NCI-H748 (cell line): ENCODE measurements around the gene DDO.
"Not testable (repeated sequence)": the region's sequence is repeated elsewhere in the genome, so short reads cannot be mapped to it uniquely, and the experiment has no call there.

Experiments
- DNase-seq: peaks from one replicate; lab custom pipeline; 2025; ENCODE audit not compliant: unreplicated experiment; lab: John Stamatoyannopoulos, UW

The DDO gene

DNA sequence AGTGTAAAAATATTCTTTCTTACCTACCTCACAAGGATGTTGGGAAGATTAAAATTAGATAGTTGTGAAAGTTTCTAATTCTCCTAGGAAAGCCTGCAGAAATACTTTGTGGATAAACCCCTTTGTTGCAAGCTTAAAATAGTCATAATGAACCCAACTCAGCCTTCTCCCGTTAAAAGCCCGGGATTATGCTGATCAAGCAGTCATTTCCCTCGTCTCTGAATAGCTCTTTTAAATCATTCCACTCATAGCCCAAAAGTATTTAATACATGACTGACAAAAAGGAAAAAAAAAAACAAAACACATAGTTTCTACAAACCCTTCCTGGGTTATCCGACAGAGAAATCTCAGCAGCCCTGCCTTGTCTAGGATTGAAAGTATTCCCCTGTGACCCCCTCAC, 46.3 kb downstream of the DDO start:
- DNase-seq, result no peak

DNA sequence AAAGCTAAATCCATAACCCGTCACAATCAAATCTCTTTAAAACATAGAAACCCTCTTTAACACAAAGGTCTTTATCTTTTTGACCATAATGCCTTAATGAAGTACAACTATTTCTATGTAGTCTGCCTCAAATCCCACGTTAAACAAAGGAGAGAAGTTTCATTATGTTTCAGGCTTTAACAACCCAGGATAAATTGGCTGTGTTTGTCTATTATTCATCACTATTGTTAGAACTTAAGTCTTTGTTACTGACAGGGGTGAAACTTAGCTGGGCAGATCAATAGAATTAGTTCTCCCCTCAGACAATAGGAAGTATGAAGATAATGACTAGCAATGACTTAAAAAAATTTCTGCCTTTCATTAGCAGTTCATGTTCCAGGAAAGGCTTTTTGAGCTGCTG, 47.1 kb downstream of the DDO start:
- DNase-seq, result no peak

DNA sequence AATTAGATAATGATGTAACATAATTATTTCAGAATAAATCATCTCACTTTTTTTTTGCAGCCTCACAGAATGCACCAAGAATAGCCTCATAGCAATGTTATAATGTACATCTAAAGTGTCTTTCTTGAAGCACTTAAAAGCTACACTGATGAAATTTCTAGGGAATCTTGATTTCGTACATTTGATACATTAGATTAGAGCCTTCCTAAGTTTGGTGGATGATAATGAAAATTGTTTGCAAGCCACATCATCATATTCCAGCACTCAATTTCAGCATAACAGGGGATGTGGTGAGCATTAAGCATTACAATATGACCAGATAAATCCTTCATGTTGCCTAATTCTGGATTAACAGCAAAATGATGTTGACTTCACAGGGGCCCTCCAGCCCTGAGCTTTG, 47.5 kb downstream of the DDO start:
- DNase-seq, result no peak

DNA sequence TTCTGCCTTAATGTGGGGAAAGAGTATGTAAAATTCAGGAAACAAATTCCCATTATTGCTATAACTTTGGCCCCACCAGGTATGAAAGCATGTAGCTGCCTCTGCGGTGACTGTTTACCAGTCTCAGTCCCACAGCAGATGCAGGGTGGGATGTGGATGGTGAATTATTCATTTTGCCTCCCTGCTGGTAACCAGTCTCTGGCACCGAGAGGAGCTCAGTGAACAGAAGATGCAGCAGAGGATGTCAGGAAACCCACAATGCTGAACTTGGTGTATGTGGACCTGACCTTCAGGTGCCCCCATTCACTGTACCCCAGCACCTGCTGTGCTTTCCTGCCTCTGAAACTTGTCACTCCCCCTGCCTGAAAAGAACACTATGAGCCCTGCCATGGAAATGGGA, 48.4 kb downstream of the DDO start:
- DNase-seq, result no peak

DNA sequence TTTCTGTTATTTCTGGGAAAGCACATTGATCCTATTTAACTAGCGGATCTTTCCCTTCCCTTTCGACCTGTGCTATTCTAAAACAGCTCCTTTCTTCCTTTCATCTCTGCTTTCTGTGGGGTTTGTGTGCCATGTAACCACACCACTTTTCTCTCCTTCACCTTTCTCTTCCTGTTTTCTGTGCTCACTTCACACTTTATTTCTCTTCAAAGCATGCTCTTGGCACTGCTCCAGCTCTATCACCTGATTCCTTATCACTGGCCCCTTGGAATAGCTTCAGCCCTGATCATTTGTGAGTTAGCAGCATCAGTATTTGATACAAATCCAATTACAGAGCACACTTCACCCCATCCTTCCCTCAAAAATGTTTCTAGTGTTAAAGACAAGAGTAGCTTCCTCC, 49.1 kb downstream of the DDO start:
- DNase-seq, result peak; percentile 27

DNA sequence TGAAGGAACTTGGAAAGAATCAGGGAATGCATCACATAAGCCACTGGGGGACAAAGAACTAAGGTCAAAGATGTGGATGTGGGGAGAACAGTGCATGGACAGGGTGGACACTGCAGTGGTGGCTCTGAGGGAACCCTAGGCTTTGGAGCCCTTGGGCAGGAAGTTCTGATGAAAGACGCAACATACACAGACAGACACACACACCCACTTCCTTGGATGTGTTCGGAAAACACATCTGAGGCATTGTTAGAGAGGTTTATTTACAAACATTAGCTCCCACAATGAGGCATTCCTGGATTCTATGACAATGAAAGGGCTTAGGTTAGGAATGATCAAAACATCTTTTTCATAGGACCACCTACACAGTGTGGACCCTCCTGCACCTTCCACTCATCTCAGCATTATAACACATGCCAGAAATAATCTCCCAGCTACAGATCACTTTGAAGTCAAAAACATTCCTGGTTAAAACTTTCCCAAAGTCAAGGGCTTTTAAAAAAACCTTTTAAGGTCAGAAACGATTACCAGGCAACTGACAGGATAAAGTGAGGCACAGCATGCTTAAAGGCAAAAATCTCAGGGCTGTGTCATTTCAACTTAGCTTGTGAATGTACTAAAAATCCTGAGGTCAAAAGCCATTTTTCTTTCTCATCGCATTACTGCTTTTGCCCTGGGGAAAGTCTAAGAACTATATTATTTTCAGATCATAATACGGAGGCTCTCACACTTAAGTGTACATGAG, 50.8 kb downstream of the DDO start:
- DNase-seq, result no peak

DNA sequence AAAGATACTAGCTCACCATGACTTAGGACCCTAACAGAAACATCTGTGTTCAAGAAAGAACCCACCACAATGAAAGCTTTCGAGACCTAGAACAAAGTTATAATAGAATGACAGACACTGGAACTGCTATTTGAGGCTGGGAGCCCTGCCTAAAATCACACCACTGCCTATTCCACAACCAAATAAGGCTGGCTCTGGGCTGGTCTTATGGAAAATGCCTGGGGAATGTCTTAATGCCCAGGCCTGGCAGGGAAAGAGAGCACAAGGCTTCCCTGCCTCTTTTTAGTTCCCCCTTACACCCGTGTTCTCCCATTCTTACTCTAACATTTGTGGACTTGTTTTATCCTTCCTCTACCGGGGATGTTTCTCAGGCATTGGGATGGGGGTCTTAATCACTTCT, 51.6 kb downstream of the DDO start:
- DNase-seq, result no peak

DNA sequence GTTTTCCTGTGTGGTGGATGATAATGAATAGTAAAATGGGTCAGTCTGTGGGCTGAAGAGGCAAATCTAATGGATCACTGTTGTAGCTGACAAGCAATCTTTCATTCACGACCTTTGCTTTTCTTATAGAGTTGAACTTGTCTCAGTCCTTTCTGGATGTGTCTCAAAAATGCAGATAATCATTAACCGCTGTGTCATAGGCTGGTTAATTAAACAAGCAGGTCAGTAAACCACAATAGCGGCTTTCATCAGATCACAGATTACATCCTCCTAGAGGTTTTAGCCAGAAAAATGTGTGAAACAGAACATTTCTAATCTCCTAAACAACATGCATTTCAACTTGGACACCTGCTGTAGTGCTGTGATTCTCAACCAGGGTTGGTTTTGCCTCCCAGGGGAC, 54.7 kb downstream of the DDO start:
- no peak for DNase-seq

DNA sequence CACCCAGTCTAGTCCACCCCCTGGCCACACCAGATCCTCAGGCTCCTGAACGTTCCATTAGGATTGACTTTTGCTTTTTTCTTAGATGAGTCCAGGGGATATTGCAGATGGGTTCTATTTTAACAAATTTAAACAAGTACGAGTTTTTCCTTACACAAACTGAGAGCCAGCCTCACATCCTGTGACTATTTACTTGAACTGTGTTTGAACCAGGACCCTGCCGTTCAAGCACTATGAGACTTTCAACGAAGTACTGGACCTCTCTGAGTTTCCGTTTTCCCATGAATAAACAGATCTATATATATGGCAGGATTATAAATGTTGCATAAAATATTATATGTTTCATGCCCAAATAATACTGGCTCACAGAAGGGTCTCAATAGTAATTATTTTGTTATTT, 55.8 kb downstream of the DDO start:
- DNase-seq, result no peak

DNA sequence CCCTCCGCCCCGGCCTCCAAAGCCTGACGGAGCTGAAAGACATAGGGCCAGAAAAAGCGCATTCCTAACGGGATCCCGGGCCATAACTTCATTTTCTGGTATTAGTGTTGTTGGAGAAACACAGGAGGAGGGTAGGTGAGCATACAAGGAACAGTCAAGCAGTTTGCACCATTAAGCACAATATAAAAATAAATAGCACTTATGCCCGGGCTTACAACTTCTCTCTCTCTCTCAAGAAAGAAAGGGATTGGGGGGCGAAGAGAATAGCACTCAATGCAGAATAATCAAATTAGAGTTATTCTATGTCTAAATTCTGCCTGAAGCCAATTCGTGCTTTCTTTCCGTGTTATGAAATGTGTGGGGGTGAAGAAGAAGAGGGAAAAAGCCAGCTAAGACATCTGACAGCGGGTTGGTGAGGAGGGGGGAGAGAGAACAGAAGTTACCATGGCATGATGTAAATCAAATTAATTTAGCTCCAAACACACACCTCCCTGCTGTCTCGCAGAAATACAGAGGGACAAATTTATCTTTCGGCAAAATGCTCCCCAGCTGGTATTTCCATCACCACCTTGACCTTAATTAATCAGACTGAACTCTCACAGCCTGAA, 56.7 kb downstream of the DDO start:
- no peak for DNase-seq

DNA sequence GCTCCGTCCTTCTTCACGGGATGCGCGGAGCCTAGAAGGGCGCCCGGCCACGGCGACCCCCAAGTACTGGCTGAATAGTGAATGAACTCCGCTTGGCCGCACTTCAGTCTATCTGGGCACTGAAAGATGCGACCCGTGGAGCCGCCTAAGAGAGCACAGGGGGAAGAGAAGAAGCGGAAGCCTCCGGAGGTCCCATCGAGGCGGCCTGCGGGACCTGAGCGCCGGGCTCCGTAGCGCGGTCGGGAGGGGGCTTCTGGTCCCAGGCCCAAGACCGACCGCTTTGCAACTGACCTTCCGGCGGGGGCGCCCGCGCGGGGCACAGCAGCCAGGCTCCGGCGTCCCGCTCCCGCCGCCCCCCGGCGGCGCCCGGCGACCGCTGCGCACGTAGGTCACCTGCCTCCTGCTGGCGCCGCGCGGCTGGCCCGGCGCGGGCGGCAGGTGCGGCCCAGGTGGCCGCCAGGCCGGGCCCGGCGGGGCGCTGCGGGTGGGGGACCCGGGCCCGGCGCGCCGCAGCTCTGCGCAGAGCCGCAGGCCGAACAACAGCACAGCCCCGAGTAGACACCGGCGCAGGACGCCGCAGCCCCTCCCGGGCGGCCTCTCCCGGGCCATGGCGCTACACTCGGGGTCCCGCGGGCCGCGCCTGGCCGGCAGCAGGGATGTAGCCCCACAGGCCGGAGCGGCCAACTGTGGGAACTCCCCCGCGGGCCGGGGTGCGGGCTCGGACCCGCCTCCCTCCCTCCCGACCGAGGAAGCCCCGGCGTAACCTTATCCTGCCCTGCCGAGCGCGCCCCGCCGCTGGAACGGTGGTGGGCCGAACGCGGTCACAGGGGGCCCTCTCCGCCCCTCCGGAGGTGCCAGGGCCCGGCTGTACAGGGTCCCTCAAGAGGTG, 57.5 kb downstream of the DDO start, which contains the start of gene METTL24:
Gene METTL24, minus strand, starts transcription at position 686 of the 889 bp plus-strand sequence. Its CDS starts 77 bp downstream, at position 609.
- DNase-seq, result peak; percentile 79

DNA sequence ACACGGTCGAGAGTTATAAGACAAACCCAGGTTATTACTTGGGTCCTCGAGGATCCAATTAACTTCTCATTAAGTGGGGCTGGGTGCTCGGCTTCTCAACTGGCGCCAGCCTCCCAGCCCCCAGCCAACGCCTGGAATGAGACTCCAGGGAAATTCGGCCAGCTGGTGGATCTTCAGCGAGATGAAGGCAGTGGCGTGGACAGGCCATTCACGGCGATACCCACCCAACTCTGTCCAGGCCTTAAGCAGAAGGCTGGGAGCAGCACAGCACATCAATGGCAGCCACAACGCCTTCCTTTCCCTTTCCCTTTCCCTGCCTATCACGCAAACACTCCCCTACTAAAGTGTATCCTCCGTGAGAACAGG, 58.1 kb downstream of the DDO start:
- DNase-seq, result peak; percentile 64

DNA sequence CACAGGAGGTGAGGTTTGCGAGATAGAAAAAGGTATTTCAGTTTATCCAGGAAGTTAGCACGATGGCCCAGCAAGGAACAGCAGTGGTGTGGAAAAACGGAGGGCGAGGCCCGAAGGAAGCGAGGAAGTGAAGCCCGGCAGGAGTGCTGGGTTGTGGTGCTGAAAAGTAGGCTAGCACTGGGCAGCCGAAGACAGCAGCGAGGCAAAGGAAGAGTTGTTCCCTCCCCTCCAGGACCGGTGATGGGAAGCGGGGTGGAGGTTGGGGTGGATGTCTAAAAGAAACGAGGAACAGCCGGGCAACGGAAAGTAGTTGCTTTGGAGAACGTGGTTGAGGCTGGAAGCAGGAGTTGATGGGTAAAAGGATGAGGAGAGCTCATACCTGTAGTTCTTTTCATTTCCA, 58.6 kb downstream of the DDO start:
- DNase-seq, result no peak

DNA sequence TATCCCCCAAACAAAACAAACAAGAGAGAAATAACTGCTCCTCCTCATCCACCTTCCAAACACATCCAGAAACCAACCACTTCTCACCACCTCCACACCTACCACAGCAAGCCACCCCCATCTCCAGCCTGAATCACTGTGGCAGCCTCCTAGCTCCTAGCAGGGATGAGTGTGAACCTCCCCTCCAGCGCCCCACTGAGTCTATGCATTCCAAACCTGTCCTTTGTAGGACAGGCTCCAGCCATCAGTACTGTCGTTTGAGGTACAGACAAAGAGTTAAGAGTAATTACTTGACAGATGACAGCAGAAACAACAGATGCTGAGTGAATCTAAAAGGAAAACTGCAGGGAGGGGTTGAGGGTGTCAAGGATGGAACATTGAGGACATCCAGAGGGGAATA, 59.6 kb downstream of the DDO start:
- no peak for DNase-seq

DNA sequence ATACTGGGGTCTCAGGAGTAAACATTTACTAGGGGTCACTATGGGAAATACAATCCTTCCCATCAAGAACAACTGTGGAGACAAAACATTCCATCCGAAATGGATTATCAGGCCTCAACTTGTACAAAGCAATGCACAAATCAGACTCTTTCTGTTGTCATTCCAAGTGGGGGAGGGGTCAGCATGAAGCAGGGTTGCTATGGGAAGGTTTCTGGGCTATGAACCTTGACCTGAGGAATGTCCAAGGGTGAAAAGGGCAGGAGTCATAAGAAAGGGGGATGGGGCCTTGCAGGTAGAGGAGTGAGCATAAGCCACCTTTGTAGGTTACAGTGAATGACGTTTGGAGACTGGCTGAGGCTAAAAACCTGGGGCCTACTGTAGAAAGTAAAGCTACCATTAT, 60.4 kb downstream of the DDO start:
- DNase-seq, result no peak

DNA sequence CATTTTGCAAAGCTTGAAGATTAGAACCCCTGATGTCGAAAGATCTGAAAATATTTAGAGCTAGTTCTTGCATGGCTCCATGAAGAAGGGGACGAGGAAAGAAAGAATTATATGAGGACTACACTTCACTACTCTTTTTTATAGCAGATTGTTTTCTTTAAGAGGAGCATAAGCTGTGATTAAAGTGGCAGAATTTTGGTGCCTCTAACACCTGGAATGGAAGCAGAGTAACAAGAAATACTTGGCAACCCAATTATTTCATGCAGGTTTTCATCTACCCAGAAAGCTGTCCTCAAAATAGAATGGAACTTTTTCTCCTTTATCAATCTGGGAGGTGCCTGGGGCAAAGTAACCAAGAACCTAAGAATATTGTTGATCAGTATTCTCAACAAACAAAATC, 61.2 kb downstream of the DDO start:
- DNase-seq, result no peak

DNA sequence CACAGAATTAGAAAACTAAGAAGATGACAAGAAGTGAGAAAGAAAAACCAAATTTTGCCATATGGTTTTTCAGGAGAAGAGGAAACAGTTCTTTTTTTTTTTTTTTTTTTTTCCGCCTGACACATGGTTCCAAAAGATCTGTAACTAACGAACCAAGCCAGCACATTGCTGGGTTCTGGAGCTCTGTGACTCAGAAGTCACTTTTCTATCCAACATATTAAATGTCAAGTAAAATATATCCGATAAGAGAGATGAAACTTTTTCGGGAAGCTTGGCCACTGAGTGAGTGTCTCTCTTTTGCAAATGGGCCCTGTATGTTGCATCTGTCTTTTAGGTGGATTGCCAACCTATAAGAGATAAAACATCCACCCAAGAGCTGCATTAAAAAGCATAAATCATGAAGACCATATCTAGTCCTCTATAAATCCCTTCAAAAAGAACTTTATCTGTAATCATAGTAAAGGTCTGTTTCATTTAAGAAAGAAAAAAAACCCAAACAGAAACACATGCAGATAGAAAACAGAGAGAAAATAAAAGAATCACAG, 61.8 kb downstream of the DDO start:
- DNase-seq, result no peak

DNA sequence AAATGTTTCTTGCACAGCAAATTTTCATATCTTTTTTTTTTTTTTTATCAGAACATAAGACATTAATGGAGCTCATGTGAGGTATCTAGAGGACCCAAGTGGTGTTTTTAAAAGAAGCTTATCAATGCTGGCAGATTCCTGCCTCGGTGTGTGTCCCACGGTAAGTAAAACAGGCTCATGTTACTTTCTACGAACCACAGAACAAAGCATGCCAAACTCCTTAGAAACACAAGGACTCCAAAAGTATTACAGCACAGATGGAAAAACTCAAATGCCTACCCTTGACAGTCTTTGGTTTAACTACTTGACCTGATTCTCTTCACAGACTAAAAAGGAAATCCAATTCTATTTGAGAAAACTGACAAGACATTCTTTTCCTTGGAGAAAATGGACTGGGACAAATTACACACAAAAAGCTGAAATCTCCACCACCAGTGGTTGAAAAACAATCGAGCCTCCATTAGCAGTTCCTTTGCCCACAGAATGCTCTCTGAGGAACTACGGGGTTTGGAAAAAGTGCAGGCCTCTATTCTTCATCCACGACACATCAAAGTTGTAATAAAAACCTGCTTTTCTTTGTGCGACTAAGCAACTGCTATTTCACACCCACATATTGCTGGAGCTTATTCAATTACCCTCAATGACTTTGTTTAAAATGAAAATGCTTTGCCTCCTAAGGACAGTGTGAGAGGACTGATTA, 62.7 kb downstream of the DDO start:
- no peak for DNase-seq

DNA sequence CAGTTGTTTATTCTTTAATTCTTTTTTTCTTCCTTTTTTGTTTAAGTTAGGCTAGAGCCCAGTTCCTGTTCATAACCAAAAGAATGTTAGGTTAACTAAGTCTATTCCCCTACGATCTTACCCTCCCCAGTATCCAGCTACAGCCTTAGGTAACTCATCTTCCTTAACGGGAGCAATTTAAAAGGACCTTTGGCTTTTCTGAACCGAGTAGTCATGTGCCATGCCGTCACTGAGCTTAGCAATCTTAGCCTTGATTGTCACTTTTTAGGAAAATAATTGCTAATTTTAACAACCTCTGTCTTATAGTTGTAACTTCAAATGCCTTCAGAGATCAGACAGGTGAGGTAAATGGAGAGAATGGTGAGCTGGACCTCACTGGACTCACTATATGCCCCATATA, 63.4 kb downstream of the DDO start:
- DNase-seq, result no peak

DNA sequence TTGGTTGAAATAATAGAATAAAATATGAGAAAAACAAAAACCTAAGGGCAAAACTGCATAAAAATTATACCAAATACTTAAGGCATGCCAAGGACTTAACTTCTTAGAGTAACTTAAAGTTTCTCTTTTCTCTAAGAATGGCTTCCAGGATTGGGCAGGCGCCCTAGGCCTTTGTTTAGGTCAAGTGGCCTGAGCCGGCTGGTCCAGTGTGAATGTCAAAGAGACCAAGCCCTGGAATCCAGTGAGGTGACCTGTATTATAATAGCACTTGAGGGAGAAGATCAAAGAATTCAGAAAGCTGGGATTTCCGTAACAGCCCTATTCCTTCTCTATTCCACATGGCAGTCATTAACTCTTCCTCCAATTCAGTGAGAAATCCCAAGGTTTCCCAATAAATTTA, 63.8 kb downstream of the DDO start:
- no peak for DNase-seq

DNA sequence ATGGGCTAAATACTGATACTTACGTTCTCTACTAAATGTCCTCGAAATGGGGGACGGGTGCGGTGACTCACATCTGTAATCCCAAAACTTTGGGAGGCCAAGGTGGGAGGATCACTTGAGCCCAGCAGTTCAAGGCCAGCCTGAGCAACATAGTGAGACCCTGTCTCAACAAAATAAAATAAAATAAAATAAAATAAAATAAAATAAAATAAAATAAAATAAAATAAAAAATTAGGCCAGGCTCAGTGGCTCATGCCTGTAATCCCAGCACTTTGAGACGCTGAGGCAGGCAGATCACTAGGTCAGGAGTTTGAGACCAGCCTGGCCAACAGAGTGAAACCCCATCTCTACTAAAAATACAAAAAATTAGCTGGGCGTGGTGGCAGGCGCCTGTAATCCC, 64.8 kb downstream of the DDO start:
- not testable (repeated sequence) for DNase-seq
